ENCODE measurements around the gene FOXL2. TPM values are rescaled to one million over a fixed set of nuclear protein-coding genes. Genes with fewer than 3 reads are reported as not detected.

The FOXL2 gene
- total and polyA plus RNA-seq, 10 of the 15 experiments (the other 5 are each of a cell fraction or from before 2014, with no cell fraction given) = not detected

GRCh38 chr3:138907539-138907938, 39.4 kb downstream of the FOXL2 start:
- FAIRE-seq = no peak
- H3K4me2 ChIP-seq (ENCODE audit: control insufficient read depth, insufficient read depth) = no peak overlapping the region

More at GRCh38 chr3:138907539-138907938, 39.4 kb downstream of the FOXL2 start:
- no peaks in the 10 kb centered on the region for H3K27me3 ChIP-seq (replicated peaks in 1 of 2; ENCODE audit: control insufficient read depth in 2 of 2, insufficient read depth in 2 of 2, low read length in 1 of 2)
- intact Hi-C loops (cut with micrococcal nuclease; ENCODE audit: unreplicated experiment) (no loop called here), in situ Hi-C loops (cut with MboI) (no loop called here)
- no peak for TF ChIP-seq USF2 (IDR thresholded peaks at IDR 0.05; ENCODE audit: borderline replicate concordance, low read depth, low read length)
- no peak for TF ChIP-seq IRF5 (IDR thresholded peaks at IDR 0.05; ENCODE audit: borderline replicate concordance)
- no peak for TF ChIP-seq ATF7 (IDR thresholded peaks at IDR 0.05; ENCODE audit: low read depth)
- no peak for TF ChIP-seq NR2C2 (IDR thresholded peaks at IDR 0.05; ENCODE audit: borderline replicate concordance, control insufficient read depth, insufficient read length, low read depth)
- TF ChIP-seq MXI1 (IDR thresholded peaks at IDR 0.05; ENCODE audit: low read depth, low read length) = no peak
- TF ChIP-seq DPF2 (IDR thresholded peaks at IDR 0.05) = no peak
- no peaks in the 10 kb centered on the region for H3K4me1 ChIP-seq (ENCODE audit: control insufficient read depth, insufficient read depth, low read length)
- no peaks in the 10 kb centered on the region for H3K36me3 ChIP-seq (ENCODE audit: control insufficient read depth in 2 of 2, insufficient read depth in 2 of 2, low read length in 1 of 2)
- no peaks in the 10 kb centered on the region for H4K20me1 ChIP-seq (ENCODE audit: control insufficient read depth, insufficient read depth)
- ATAC-seq (no peak), DNase-seq (ENCODE audit: low read depth, low spot score) (no peak)
- H3K4me3 ChIP-seq = no peak overlapping the region
- H3K27ac ChIP-seq (ENCODE audit: control insufficient read depth, insufficient read depth) = no peak overlapping the region
- WGBS (ENCODE audit: insufficient coverage, insufficient replicate concordance, low lambda C conversion rate, missing lambda C conversion rate) = 41% methylated on average over 3 of the region's 3 CpGs
- no peaks in the 10 kb centered on the region; the same call in 2 of the 3 replicates for H3K9me3 ChIP-seq (replicated peaks; ENCODE audit: control insufficient read depth, insufficient read depth, low read length)
- ChIA-PET CTCF (interaction anchor here (0.8 to 18.6 kb wide), 5 partner anchors 14 to 429 kb away, joined by 3 to 451 read pairs (median 6); partner anchors contain the start of gene CEP70), SMC1A (ENCODE audit: uncharacterized antibody, unreplicated experiment) (interaction anchor here (1.5 to 1.6 kb wide), 2 partner anchors 8 to 11 kb away, joined by 4 read pairs; no protein-coding TSS in a partner anchor), POLR2A (no interaction called here), RAD21 (ENCODE audit: unreplicated experiment) (no interaction called here)
- no peak overlapping the region for H3K9ac ChIP-seq (ENCODE audit: control insufficient read depth, insufficient read depth, low read length)
- H3K79me2 ChIP-seq (ENCODE audit: control insufficient read depth, insufficient read depth, low read length) = no peaks in the 10 kb centered on the region
- H2AFZ ChIP-seq (ENCODE audit: control insufficient read depth, low read depth, low read length) = no peak overlapping the region
- no TSS peak for BruUV-seq (replicated peaks)
